NCI-H146 (cell line): ENCODE measurements around the gene WWOX.

Source experiments
- DNase-seq: peaks from one replicate; lab custom pipeline; 2025; lab: John Stamatoyannopoulos, UW

WWOX gene

DNA sequence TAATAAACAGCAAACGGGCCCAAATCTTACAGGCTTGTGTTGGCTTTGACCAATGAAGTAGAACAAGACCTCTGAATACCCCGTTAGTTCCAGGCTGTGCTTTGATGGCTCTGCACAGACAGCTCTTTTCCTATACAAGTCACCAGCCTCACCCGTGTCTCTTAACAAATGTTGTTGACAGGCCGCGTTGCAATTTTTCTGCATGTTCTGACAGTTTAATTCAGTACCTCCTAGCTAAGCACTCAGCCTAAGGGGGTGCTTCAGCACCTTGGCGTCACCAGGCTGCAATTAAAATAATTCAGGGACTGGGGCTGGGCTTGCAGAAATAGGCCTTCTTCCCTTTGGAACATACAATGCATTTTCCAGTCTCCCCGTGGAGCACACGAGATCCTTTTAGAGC is 1001.0 kb downstream of the WWOX start:
- DNase-seq = no peak

DNA sequence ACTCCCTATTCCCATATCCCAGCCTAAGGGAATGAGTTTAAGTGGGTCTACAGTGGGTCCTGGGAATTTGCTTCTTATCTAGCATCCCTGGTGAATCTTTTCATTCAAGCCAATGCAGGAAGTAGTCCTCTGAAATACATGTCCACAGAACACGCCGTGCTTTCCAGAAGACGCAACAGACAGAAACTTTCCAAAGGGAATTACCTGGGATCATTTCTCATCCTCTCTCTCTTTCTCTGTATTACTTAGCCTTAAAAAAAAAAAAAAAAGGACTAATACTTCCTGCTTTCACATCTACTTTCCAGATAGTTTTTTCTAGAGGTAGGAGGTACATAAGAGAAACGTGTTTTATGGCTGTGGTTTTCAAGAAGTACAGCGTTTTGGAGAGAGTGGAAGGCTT is 1002.0 kb downstream of the WWOX start:
- no peak for DNase-seq

DNA sequence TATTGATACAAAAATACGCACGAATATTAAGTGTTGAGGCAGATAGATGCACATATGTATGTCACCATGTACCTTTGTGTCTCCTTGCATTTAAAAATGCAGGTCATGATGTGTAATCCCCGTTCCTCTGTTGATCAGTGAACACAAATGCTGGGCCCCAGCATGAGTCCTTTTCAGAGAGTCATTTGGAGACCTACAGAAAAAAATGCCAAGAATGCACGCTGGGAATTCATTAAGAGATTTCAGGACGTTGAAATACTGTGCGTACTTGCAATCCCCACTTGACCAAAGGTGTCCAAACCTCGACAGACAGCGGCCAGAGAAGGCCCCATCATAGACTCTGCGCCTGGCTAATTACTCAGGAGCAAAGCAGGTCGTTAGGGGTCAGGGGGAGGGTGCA is 1005.1 kb downstream of the WWOX start:
- no peak for DNase-seq

DNA sequence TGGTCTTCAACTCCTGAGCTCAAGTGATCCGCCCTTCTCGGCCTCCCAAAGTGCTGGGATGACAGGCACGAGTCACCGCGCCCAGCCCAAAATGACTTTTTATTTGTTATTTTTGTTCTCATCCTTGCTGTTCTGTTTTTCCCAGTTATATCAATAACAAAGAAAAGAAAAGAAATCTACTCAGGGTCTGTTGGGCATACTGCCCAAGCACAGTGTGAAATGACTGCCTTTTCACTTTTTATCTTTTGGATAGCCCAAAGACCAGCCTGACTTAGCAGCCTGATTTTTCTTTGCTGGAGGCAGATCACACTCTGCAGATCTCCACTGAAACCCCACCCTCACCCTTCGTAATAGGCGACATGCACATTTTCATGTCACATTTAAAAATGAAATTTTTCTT is 1007.8 kb downstream of the WWOX start:
- DNase-seq = no peak

- DNase-seq = no peak
Measured at GRCh38 chr16:79109771-79110170, 1010.3 kb downstream of the WWOX start.

DNA sequence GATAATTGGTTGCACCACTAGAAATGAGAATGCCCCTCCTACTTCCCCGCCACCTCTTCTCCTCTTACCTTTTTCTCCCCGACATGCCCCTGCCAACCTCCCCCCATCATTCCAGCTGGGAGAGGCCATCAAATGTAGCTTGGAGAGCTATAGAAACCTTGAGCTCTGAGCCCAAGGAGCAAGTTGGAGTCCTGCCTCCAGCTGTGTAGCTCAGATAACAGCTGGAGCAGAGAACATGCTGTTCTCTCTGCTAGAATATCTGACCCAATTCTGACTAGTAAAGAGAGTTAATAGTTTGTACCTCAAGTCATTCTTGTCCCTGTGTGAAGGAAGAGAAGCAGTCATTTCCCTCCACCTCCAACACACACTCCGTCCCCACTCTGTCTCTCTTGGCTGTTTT is 1010.8 kb downstream of the WWOX start:
- no peak for DNase-seq

DNA sequence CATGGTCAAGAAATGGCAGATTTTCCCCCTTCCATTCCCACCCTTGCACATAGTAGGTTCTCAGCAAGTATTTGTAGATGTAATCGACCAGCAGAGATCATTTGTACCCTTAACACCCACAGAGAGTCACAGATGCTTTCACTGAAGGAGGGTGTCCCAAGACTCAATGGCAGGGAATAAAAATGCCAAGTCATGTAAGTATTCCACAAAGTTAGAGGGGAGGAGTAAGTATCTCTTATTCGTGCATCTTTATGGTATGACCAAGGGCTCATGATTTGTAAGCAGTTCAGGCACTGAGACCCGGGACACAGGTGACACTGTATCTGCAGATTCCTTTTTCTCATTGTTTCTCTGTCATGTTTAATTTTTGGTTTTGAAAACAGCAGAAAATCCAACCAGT is 1011.5 kb downstream of the WWOX start:
- DNase-seq = no peak

DNA sequence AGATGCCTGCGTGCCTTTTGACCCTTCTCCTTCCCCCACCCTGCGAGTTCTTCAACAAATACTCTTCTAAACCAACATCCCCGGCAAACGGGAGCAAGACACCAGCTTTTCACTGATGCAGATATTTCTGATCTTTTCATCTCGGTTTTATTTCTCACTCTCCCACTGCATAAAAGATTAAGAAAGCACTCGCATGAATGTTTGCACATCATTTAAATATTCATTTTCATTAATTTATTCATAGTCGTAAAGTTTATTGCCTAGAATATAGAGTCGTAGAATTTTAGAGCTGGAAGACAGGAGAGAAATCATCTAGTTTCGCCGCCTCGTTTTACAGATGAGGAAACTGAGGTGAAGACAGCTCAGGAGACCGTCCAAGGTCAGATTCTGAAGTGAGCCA is 1013.0 kb downstream of the WWOX start:
- DNase-seq = no peak

DNA sequence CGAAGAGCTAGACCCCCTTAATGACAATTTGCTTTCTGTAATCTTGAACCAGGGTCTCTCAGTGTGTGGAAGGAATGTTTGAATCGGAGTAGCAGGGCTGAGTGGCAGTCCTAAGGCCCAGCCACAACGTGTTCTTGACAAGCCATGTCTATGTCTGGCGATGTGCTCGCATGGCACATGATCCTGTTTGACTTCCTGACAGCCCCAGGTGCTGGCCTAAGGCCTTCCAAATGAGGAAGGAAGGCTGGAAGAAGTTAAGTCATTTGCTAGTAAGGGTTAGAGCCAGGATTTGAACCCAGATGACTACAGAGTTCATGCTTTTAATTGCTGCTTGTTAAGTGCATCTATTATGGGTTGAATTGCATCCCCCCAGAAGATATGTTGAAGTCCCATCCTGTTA is 1014.4 kb downstream of the WWOX start:
- no peak for DNase-seq

GRCh38 chr16:79114759-79115158 is 1015.3 kb downstream of the WWOX start:
- DNase-seq = no peak

DNA sequence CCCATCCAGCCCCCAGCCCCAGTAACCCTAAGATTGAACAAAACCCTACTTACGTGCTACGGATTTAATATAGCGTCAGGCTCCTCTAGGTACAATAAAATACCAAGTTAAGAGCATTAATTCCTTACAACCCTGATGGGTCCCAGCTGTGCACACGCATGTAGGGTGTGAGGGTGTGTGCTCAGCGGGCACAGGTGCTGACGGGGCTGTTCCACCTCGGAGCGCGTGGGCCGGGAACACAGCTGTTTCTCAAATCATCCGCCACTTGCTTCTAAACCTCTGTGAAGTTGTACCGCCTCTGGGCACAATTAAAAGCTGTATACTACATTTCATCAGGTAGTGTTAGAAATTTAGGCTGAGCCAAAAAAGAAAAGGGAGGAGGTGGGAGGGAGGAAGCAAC is 1022.5 kb downstream of the WWOX start:
- DNase-seq = no peak

- DNase-seq = no peak
Measured at GRCh38 chr16:79122343-79122742, 1022.9 kb downstream of the WWOX start.

DNA sequence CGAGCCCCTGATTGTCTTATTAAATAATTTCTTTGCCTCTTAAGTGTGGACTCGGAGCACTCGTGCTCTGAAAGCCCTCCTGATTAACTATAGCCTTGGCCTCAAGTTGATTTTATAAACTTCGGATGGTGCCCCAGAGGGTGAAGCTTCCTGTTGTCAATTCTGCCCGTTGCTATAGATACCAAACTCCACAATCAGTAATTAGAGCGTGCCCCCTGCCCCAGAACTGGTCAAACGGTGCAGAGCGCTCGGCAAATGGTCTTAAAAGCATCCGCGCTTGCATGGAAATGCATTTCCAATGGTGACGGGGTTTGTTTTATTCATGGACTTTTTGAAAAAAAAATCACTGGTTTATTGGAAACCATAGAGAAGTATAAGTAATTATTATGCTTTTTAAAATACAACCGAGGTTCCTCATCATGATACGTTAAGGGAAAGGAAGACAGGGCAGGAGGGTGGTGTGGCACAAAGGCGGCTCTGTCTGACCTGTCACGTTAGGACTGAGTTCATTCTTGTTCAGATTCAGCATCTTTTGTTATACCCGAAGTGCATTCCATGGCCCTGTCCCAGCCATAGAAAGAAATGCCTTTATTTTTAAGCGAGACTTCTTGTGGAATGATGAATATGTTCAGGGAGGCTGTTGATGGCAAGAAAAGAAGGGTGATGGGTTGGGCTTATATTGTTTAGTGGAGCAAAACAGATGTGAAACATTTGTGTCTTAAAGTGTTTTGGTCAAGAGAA is 1024.7 kb downstream of the WWOX start:
- DNase-seq = no peak

- DNase-seq = no peak
Measured at GRCh38 chr16:79127766-79128165, 1028.3 kb downstream of the WWOX start.

GRCh38 chr16:79128706-79129105 is 1029.3 kb downstream of the WWOX start:
- DNase-seq = no peak

DNA sequence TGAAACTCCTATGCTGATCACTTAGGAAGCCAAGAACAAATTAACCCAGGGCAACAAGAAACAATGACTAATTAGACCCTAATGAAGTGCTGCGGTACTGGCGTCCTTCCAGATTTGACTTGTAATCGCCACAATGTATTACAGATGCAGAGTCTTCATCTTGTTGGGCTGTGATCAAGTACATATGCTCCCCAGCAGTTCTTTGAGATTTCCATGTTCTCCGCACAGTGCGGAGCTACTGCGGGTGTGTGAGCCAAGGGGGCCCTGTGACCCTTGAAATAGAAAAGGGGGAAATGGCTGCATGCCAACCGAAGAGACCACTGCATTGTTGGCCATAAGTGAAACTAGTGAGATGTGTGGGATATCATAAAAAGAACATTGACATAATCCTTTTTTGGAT is 1031.2 kb downstream of the WWOX start:
- DNase-seq = no peak

DNA sequence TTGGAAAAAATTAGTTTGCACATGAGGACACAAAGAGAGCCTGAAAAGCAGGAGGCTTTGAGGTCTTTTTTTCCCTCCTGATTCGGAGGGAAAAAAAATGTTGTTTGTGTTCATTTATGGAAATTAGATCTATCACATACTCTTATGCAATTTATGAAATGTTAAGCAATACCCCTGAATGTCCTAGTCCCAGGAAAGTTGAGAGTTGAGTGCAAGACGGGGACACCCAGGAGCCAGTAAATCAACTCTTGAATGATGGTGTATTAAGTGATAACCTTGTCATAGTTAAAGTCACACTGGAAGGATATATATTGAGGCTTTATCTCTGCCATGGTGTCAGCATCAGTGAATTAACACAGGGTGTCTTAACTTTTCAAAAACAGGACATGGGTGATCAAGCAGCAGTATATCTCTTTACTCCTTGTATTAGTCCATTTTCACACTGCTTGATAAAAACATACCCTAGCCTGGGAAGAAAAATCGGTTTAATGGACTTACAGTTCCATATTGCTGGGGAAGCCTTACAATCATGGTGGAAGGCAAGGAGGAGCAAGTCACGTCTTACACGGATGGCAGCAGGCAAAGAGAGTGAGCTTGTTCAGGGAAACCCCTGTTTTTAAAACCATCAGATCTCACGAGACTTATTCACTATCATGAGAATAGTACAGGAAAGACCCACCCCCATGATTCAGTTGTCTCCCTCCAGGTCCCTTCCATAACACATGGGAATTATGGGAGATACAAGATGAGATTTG is 1032.0 kb downstream of the WWOX start:
- DNase-seq = no peak

DNA sequence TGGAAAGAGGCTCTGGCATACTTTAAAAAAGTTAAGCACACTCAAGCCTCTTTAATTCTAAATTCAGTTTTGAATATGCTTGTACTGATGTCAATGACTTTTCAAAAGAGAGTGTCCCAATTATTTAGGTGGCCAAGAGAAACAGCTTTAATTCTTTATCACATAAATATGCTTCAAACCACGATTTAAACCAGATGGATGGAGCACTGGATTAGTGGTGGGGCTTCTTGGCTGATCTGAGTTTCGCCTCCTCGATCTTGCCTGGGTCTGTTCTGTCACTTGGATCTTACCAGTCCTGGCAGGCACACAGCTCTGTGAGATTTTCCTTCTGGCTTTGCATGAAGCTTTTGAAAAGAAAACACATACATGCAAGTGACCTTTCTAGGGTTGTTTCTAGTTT is 1033.2 kb downstream of the WWOX start:
- no peak for DNase-seq

GRCh38 chr16:79134300-79134699 is 1034.8 kb downstream of the WWOX start:
- DNase-seq = no peak

DNA sequence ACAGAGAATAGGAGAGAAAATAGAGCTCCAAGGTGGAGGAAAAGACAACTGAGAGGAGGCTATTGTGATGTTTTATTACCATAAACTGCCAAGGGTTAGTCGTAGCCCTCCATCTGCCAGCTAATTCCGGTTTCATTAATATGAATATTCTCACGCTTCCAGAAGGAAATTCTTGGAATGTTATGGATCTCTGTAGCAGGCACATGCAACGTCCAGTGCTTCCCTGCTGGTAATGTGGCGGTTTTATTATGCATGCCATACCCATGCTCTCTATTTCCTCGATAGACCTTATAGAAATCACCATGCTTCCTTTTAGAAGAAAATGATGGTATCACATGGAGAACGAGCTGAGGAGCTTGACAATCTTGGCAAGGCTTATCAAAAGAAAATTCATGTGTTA is 1037.5 kb downstream of the WWOX start:
- no peak for DNase-seq

DNA sequence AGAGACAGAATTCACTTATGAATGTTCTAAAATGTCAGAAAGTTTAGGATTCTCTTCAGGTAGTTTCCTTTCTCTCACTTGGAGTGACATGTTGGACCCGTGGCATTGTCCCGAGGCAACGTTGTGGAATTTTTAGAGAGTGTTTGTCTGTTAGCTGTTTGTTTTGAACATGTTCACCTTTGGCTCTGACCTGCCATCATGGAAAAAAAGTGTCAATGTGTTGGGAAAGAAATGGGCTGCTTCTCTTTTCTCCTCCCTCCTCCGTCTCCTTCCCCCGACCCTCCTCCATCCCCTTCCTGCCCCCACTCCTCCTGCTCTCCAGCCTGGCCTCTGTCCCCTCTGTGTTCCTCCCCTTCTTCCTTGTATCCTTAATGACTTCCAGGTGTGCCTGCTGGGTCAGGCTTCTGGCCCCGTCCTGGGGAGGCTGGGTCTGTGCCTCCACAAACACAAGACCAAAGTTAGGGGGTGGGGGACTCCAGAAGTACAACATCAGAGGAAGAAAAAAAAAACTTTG is 1038.0 kb downstream of the WWOX start:
- DNase-seq = no peak

DNA sequence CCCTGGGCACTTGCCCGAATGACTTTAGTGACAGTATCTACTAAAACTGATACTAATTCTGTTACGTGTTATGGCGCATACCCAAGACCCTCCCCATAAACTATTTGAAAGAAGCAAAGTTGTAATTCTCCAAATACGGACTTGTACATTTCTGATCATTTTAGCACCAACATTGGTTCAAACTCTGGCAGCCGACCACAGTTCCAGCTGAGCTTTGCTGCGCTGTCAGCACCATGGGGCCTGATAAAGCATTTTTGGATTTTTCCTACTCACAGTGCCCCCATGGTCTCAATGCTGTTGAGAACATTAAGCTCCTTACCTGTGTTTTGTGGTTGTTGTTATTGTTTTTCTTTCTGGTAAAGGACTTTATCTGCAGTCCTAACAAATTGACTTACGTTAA is 1040.3 kb downstream of the WWOX start:
- no peak for DNase-seq

GRCh38 chr16:79143026-79143425 is 1043.6 kb downstream of the WWOX start:
- DNase-seq = no peak

- DNase-seq = no peak
Measured at GRCh38 chr16:79150151-79150550, 1050.7 kb downstream of the WWOX start.
